ENCODE measurements around the gene HCN3. TPM values are rescaled to one million over a fixed set of nuclear protein-coding genes. Genes with fewer than 3 reads are reported as not detected.

The HCN3 gene
- total and polyA plus RNA-seq, 2 of the 13 experiments (the other 11 are each of a cell fraction or from before 2014, with no cell fraction given) = 2.4 to 10.2 TPM

- Histone ChIP-seq H3K27me3 (ENCODE audit: control insufficient read depth in 1 of 2, insufficient read depth in 2 of 2, low read length in 2 of 2) (no peaks in the 10 kb centered on the region), H3K36me3 (replicated peaks in 1 of 2; ENCODE audit: control insufficient read depth in 1 of 2, insufficient read depth in 2 of 2, low read length in 2 of 2) (peaks cover 1 to 9% of the 10 kb centered on the region in 2 experiments; a peak in 2 of 5 replicates), H2AFZ (ENCODE audit: low read length) (no peak overlapping the region), H3K4me1 (ENCODE audit: insufficient read depth, low read length) (peaks cover 39% of the 10 kb centered on the region), H3K9ac (ENCODE audit: insufficient read depth, low read depth, low read length) (peak overlapping the region; percentile 26; the same call in 1 of the 2 replicates), H3K79me2 (ENCODE audit: insufficient read depth, low read length) (peaks cover 8% of the 10 kb centered on the region), H4K20me1 (ENCODE audit: insufficient read depth, low read length) (no peaks in the 10 kb centered on the region), H3K4me2 (ENCODE audit: low read depth, low read length) (no peak overlapping the region; the same call in 1 of the 2 replicates), H3K27ac (ENCODE audit: extremely low read length, insufficient read depth, low read length) (peak overlapping the region; percentile 71), H3K9me3 (ENCODE audit: low read length) (no peaks in the 10 kb centered on the region), H3K4me3 (replicated peaks in 1 of 3; ENCODE audit: insufficient read depth in 1 of 3, low read depth in 2 of 3, low read length in 3 of 3) (no peak overlapping the region)
- no TSS peak for BruUV-seq (replicated peaks)
- ChIA-PET CTCF (ENCODE audit: low intra/inter-chr PET ratio, low total read pairs) (interaction anchor here (0.8 to 4.0 kb wide), 5 partner anchors 8 to 341 kb away, joined by 3 to 71 read pairs (median 14); partner anchors contain the start of gene FDPS), POLR2A (interaction anchor here (1.3 to 3.0 kb wide), 11 partner anchors 10 to 312 kb away, joined by 3 to 24 read pairs (median 12); partner anchors contain the start of genes ASH1L, CLK2, FDPS and SCAMP3)
- ATAC-seq = no peak
- TF ChIP-seq ZNF30 (CRISPR knock-in tag; IDR thresholded peaks at IDR 0.05) = no peak
- no peak for TF ChIP-seq NR2F6 (IDR thresholded peaks at IDR 0.05)
- no peak for TF ChIP-seq NR2F6 (CRISPR knock-in tag; IDR thresholded peaks at IDR 0.05)
- TF ChIP-seq ZNF138 (CRISPR knock-in tag; IDR thresholded peaks at IDR 0.05; ENCODE audit: low read depth) = no peak
- TF ChIP-seq HNF4A (CRISPR knock-in tag; IDR thresholded peaks at IDR 0.05) = no peak
- peak; percentile 31; the same call in 1 of the 2 replicates for TF ChIP-seq ZMYM2 (CRISPR knock-in tag; IDR thresholded peaks at IDR 0.05)
- 0 out of 2 replicates have a peak, but pooled peaks have one; percentile 17 for TF ChIP-seq ZNF850 (CRISPR knock-in tag; conservative IDR thresholded peaks at IDR 0.05)
- no peak for TF ChIP-seq CREB3 (CRISPR knock-in tag; IDR thresholded peaks at IDR 0.05)
- TF ChIP-seq MBNL3 (CRISPR knock-in tag; conservative IDR thresholded peaks at IDR 0.05) = no peak
- no peak for TF ChIP-seq CC2D1A (CRISPR knock-in tag; IDR thresholded peaks at IDR 0.05)
- TF ChIP-seq SP5 (CRISPR knock-in tag; IDR thresholded peaks at IDR 0.05; ENCODE audit: borderline replicate concordance, low read depth) = no peak
- TF ChIP-seq NPAS2 (CRISPR knock-in tag; IDR thresholded peaks at IDR 0.05; ENCODE audit: borderline replicate concordance) = no peak
- TF ChIP-seq MAF1 (CRISPR knock-in tag; IDR thresholded peaks at IDR 0.05; ENCODE audit: borderline replicate concordance) = no peak
- TF ChIP-seq ATF2 (CRISPR knock-in tag; IDR thresholded peaks at IDR 0.05) = no peak
- TF ChIP-seq KMT2A (CRISPR knock-in tag; IDR thresholded peaks at IDR 0.05) = no peak
- TF ChIP-seq ZNF691 (CRISPR knock-in tag; IDR thresholded peaks at IDR 0.05; ENCODE audit: borderline replicate concordance, low read depth) = no peak
- 95% methylated on average over 11 of the region's 28 CpGs for WGBS (ENCODE audit: low lambda C conversion rate)
- no peak for FAIRE-seq
- in situ Hi-C loops (cut with HindIII; ENCODE audit: extremely low pct_ligation_motif_present, low pct_unique_long_range_greater_than_20kb) (loop anchor here (10.0 kb wide), 1 partner anchor 55 kb away; the partner anchor contains the start of genes FDPS and PKLR), intact Hi-C loops (cut with micrococcal nuclease; ENCODE audit: unreplicated experiment) (loop anchor here (1.0 to 2.0 kb wide), 4 partner anchors 43 to 341 kb away; partner anchors contain the start of gene THBS3)
- no peak for DNase-seq (ENCODE audit: low spot score)
Measured at GRCh38 chr1:155250246-155250632, 27.0 kb upstream of the HCN3 start.
